Adrenal gland (tissue), 12 donors: ENCODE results near the gene FAM8A1. TPM values are rescaled to one million over a fixed set of nuclear protein-coding genes. Genes with fewer than 3 reads are reported as not detected.

Experiments
- DNase-seq, 7 donors: peaks; one replicate each; pipeline ENCODE4 v3.0.0-alpha.2; 2019 to 2020
- H3K27ac ChIP-seq, 5 donors: fragments of 200-600 bp; sonication (generic) in 4 of 5; 1 replicate in 3 of 5; 2 replicates in 2 of 5; pipeline versions ENCODE4 v1.5.1 to v1.8.0; 2016 to 2020; ENCODE audit warnings: mild to moderate bottlenecking in 1 of 5
- H3K27me3 ChIP-seq: fragments of 200-600 bp; 2 replicates; pipeline ENCODE4 v1.8.0; 2021
- H3K36me3 ChIP-seq, 2 donors: fragments of 200-600 bp; replicated peaks in 1 of 2; 1 replicate in 1 of 2; 2 replicates in 1 of 2; pipeline versions ENCODE4 v1.5.1 to v1.8.0; 2018 to 2022
- H3K4me1 ChIP-seq, 2 donors: fragments of 200-600 bp; replicated peaks in 1 of 2; 1 replicate in 1 of 2; 2 replicates in 1 of 2; pipeline versions ENCODE4 v1.5.1 to v1.8.0; 2018 to 2021
- H3K4me3 ChIP-seq, 4 donors: fragments of 200-600 bp; sonication (generic) in 3 of 4; one replicate each; pipeline ENCODE4 v1.5.1; 2016 to 2018
- H3K9me3 ChIP-seq, 3 donors: fragments of 200-600 bp; sonication (generic) in 1 of 3; replicated peaks in 1 of 3; 1 replicate in 2 of 3; 2 replicates in 1 of 3; pipeline versions ENCODE4 v1.5.1 to v1.8.0; 2016 to 2021
- POLR2A ChIP-seq, 2 donors: fragments of 450-650 bp; IDR thresholded peaks; one replicate each; pipeline ENCODE4 v1.6.1; 2017; ENCODE audit warnings: antibody characterized with exemption in 2 of 2, mild to moderate bottlenecking in 2 of 2, moderate library complexity in 1 of 2
- WGBS, 4 donors: extraction: QIAGEN DNeasy Blood & Tissue Kit in 2 of 4; methylation state at CpG; one replicate each; pipeline versions ENCODE4 v1.1.5 to v1.1.7; 2013 to 2017; 5-methylcytosine and 5-hydroxymethylcytosine counted together
- intact Hi-C, 2 donors: fragments of 100-400 bp; cut with DNase I; formaldehyde crosslinking; loops; one replicate each; pipeline versions ENCODE4 v1.14.1 to v1.15.0; 2022 to 2023
- polyA plus RNA-seq, 3 donors: library from polyadenylated mRNA; stranded (reverse); fragments of 200-250 nt in 2 of 3; fragments of 350-450 nt in 1 of 3; fragmentation: Illumina TruSeq in 1 of 3; extraction: RNeasy Lipid Tissue Mini Kit (QIAGEN cat#74804) in 1 of 3; gene quantifications; one replicate each; pipeline ENCODE4 v1.2.3, GENCODE V29; 2013 to 2014
- total RNA-seq, 9 donors: library from RNA; depleted of rRNA in 4 of 9; stranded (reverse); fragments of >200 nt in 4 of 9; fragments of 120-200 nt in 1 of 9; fragmentation: NEBNext Ultra II Directional in 1 of 9; extraction: Animal tissue kit (Norgen Biotek cat#: 25700) in 1 of 9; gene quantifications; one replicate each; pipeline versions ENCODE4 v1.1.0 to v1.2.4, GENCODE V29; 2013 to 2023
- TF ChIP-seq, protein P1 (sequence below), 6 experiments: fragments of 450-650 bp in 4 of 6; fragments of 200-600 bp in 2 of 6; sonication (generic) in 1 of 6; IDR thresholded peaks; 1 replicate in 5 of 6; 2 replicates in 1 of 6; pipeline versions ENCODE4 v1.5.1 to v1.8.0; 2016 to 2021; ENCODE audit warnings: antibody characterized with exemption in 6 of 6, mild to moderate bottlenecking in 2 of 6, moderate library complexity in 1 of 6
- donor health status: healthy with polysubstance abuse.
- donor health status: Bipolar disorder and iron deficiency.
- donor health status: DM: yes; HTN: yes; CAD: no.
- donor health status: DM: no; HTN: no; CAD: no.
- donor health status: DM: no; HTN: no; CAD: no.
- donor health status: DM: yes; HTN: yes; CAD: no.

Gene FAM8A1
- total and polyA plus RNA-seq, 12 donors, result 6.5 to 34.7 (median 21.5) TPM

DNA sequence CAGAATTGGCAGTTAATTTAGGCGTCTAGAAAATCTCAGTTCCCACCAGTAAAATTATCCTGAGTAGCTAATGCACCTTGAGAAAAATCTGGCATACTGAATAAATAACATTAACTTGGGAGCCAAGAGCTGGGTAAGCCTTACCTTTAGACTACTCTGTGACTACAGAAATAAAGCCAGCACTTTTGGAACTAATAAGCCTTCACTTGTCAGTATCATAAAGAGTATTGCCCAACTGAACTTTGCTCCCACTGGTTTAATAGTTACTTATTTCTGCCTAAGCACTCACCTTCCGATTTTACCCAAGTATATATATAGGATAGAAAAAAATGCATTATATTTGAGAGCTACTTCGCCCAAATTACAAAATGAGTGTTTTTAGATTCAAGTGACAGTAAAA is 10.7 kb downstream of the FAM8A1 start:
- no peaks in the 10 kb centered on the region for H3K4me1 ChIP-seq
- H3K4me3 ChIP-seq, result no peak overlapping the region
- TF ChIP-seq, protein P1, sequence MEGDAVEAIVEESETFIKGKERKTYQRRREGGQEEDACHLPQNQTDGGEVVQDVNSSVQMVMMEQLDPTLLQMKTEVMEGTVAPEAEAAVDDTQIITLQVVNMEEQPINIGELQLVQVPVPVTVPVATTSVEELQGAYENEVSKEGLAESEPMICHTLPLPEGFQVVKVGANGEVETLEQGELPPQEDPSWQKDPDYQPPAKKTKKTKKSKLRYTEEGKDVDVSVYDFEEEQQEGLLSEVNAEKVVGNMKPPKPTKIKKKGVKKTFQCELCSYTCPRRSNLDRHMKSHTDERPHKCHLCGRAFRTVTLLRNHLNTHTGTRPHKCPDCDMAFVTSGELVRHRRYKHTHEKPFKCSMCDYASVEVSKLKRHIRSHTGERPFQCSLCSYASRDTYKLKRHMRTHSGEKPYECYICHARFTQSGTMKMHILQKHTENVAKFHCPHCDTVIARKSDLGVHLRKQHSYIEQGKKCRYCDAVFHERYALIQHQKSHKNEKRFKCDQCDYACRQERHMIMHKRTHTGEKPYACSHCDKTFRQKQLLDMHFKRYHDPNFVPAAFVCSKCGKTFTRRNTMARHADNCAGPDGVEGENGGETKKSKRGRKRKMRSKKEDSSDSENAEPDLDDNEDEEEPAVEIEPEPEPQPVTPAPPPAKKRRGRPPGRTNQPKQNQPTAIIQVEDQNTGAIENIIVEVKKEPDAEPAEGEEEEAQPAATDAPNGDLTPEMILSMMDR (IDR thresholded peaks at IDR 0.05), result no peak
- TF ChIP-seq POLR2A (IDR thresholded peaks at IDR 0.05), result no peak
- no peaks in the 10 kb centered on the region for H3K27me3 ChIP-seq
- no peak overlapping the region for H3K27ac ChIP-seq
- intact Hi-C loops, result no loop called here
- 80 to 94% (median 90%) methylated on average over 3 of the region's 3 CpGs for WGBS, 4 donors
- no peak for DNase-seq
- H3K9me3 ChIP-seq, result no peaks in the 10 kb centered on the region
- H3K36me3 ChIP-seq, result peaks cover 0 to 18% of the 10 kb centered on the region in 2 donors

DNA sequence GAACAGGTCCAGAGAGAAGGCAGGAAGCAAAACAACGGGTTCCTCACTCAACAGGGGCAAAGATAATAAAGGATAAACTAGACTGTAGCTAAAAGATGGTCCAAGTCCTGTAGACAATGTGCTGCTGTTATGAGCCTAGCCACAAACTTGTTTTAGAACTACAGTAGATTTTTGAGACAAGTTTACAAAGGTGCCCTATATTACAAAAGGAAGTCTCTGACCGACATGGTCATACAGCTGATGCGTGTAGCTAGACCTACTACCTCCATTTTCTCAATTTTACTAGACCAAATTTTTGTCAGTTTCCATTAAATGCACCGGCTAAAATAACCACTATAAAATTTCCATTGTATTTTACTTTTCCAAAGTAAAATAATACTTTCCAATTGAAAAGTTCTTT is 11.9 kb downstream of the FAM8A1 start:
- Histone ChIP-seq H3K4me1 (no peaks in the 10 kb centered on the region), H3K36me3 (peaks cover 0 to 28% of the 10 kb centered on the region in 2 donors), H3K4me3 (no peak overlapping the region), H3K27me3 (no peaks in the 10 kb centered on the region), H3K27ac (no peak overlapping the region), H3K9me3 (no peaks in the 10 kb centered on the region)
- intact Hi-C loops, result no loop called here
- DNase-seq, result no peak
- no peak for TF ChIP-seq POLR2A (IDR thresholded peaks at IDR 0.05)
- TF ChIP-seq, protein P1 (IDR thresholded peaks at IDR 0.05), result no peak
- 92 to 95% (median 95%) methylated on average over 4 of the region's 4 CpGs for WGBS, 4 donors

DNA sequence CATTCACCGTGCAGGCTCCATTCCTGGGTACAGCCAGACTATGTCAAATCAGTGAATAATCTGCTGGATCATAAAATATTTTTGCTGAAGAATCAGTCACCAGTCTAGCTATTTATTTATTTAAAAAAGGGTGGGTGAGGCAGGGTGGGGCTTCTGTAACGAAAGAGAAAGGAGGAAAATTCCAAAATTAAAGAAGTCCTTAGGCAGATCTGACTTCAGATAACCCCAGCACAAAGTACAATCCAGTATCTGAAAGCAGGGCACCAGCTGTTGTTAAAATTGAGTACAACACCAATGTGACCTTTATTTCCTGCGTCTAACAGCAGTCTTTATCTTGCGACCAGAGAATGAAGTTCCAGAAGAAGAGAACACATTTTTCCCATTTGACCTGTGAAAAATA is 15.7 kb downstream of the FAM8A1 start:
- intact Hi-C loops, result no loop called here
- Histone ChIP-seq H3K4me3 (no peak overlapping the region), H3K4me1 (no peaks in the 10 kb centered on the region), H3K27me3 (no peaks in the 10 kb centered on the region), H3K27ac (no peak overlapping the region), H3K36me3 (peaks cover 0 to 15% of the 10 kb centered on the region in 2 donors), H3K9me3 (no peaks in the 10 kb centered on the region)
- DNase-seq, result no peak
- TF ChIP-seq, protein P1 (IDR thresholded peaks at IDR 0.05), result no peak
- TF ChIP-seq POLR2A (IDR thresholded peaks at IDR 0.05), result no peak
- 77 to 91% (median 81%) methylated on average over 4 of the region's 4 CpGs for WGBS, 4 donors

DNA sequence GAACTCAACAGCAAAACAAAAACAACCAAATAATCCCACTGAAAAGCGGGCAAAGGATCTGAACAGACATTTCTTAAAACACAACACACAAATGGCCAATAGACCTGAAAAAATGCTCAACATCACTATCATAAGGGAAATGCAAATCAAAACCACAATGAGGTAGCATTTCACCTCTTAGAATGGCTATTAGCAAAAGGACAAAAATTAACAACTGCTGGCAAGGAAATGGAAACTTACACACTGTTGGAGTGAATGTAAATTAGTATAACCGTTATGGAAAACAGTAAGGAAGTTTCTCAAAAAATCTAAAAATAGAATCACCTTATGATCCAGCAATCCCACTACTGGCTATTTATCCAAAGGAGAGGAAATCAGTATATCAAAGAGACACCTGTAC is 20.9 kb downstream of the FAM8A1 start:
- H3K4me3 ChIP-seq, result no peak overlapping the region
- DNase-seq, result no peak
- no peaks in the 10 kb centered on the region for H3K9me3 ChIP-seq
- TF ChIP-seq, protein P1 (IDR thresholded peaks at IDR 0.05), result no peak
- TF ChIP-seq POLR2A (IDR thresholded peaks at IDR 0.05), result no peak
- no peaks in the 10 kb centered on the region for H3K27me3 ChIP-seq
- no peak overlapping the region for H3K27ac ChIP-seq
- H3K36me3 ChIP-seq, result peaks cover 0 to 20% of the 10 kb centered on the region in 2 donors
- intact Hi-C loops, result no loop called here
- WGBS, 4 donors, result 81 to 87% (median 86%) methylated on average over 2 of the region's 2 CpGs
- no peaks in the 10 kb centered on the region for H3K4me1 ChIP-seq
